RWPE2 (cell line): ENCODE data around the gene TPH1.

Experiments used
- ATAC-seq: fragments of 200-7000 bp; cut with Tn5 transposase; 3 replicates; pipeline ENCODE4 v1.9.1; 2021; ENCODE audit warnings: low read depth
- DNase-seq: peaks from one replicate; pipeline ENCODE4 v3.0.0-alpha.2; 2020; ENCODE audit warnings: low spot score
- H3K27ac ChIP-seq: fragments of 450-650 bp; 2 replicates; pipeline ENCODE4 v1.5.1; 2017; ENCODE audit warnings: mild to moderate bottlenecking; ENCODE audit not compliant: poor library complexity, severe bottlenecking
- H3K27me3 ChIP-seq: fragments of 250-450 bp; sonication (Bioruptor Pico); 2 replicates; pipeline ENCODE4 v1.5.1; 2021; ENCODE audit warnings: mild to moderate bottlenecking, moderate library complexity; ENCODE audit not compliant: insufficient read depth, poor library complexity, severe bottlenecking
- H3K36me3 ChIP-seq: fragments of 250-450 bp; sonication (Bioruptor Pico); 2 replicates; pipeline ENCODE4 v1.5.1; 2020; ENCODE audit warnings: low read depth, mild to moderate bottlenecking, moderate library complexity
- H3K4me1 ChIP-seq: fragments of 250-450 bp; sonication (Bioruptor Pico); 2 replicates; pipeline ENCODE4 v1.5.1; 2021; ENCODE audit warnings: mild to moderate bottlenecking, moderate library complexity; ENCODE audit not compliant: insufficient read depth, poor library complexity, severe bottlenecking
- H3K4me3 ChIP-seq: fragments of 250-450 bp; sonication (Bioruptor Pico); 2 replicates; pipeline ENCODE4 v1.5.1; 2021; ENCODE audit warnings: mild to moderate bottlenecking, moderate library complexity; ENCODE audit not compliant: severe bottlenecking
- H3K9me3 ChIP-seq: fragments of 250-450 bp; sonication (Bioruptor Pico); 2 replicates; pipeline ENCODE4 v1.5.1; 2021; ENCODE audit warnings: mild to moderate bottlenecking, moderate library complexity; ENCODE audit not compliant: severe bottlenecking
- CTCF ChIP-seq: fragments of 450-650 bp; IDR thresholded peaks from one replicate; pipeline ENCODE4 v1.5.1; 2017; ENCODE audit warnings: mild to moderate bottlenecking, moderate library complexity; ENCODE audit not compliant: poor library complexity, severe bottlenecking

The TPH1 gene

DNA sequence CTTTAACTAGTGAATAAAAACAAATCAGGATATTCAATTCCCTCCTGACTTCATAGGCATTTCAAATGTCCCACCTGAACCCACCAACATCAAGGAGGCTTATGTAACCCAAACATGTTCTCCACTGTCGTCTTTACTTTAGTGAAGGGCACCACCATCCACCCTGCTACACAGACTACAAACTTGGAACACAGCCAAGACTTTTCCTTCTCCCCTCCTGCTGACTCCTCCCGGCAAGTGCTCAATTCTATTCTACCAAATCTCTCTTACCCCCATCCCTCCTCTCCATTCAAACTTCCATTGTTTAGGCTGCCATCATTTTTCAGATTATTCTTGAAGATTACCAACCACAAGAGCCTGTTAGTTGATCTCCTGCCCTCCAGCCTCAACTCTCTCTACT lies 35.5 kb upstream of the TPH1 start:
- Histone ChIP-seq H3K4me1 (no peaks in the 10 kb centered on the region), H3K27me3 (no peaks in the 10 kb centered on the region), H3K36me3 (peaks cover 69% of the 10 kb centered on the region), H3K27ac (no peak overlapping the region), H3K4me3 (no peak overlapping the region), H3K9me3 (no peaks in the 10 kb centered on the region)
- ATAC-seq (no peak), DNase-seq (no peak)
- no peak for TF ChIP-seq CTCF

DNA sequence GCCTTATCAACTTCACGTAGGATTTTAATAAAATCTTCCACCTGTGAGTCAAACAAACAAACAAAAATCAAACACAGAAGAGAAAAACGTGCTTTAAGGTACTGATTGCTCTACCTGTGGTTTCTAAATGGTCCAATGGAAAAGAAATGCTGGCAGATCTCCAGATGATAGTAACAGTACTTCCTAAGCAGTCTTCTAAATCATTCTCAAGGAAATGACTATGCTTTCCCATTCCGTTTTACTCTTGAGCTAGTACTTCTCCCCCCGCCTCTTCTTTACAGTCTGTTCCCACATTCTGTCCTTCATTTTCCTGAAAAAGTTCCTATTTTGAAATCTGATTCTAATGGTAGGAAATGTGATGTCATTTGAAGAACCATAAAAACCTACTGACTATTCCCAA lies 34.4 kb upstream of the TPH1 start:
- Histone ChIP-seq H3K36me3 (peaks cover 59% of the 10 kb centered on the region), H3K27ac (no peak overlapping the region), H3K4me1 (no peaks in the 10 kb centered on the region), H3K4me3 (no peak overlapping the region), H3K9me3 (no peaks in the 10 kb centered on the region), H3K27me3 (no peaks in the 10 kb centered on the region)
- ATAC-seq = no peak
- no peak for TF ChIP-seq CTCF
- DNase-seq = no peak

DNA sequence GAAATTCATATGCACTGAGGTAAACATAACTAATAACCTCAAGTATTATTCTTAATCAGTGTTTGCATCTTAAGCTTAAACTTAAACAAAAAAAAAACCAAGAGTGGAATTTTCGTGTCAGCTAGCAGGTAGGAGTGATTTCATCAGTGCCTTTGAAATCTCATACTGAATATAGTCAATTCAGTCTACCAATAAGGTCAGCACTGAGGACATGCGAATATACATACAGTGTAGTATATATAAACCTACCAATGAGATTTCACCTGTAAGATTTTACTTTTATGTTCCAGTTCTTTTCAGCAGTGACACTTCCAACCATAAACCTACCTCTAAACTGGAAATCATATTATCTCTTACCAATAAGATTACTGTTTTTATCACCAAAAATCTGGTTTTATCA lies 32.8 kb upstream of the TPH1 start:
- Histone ChIP-seq H3K27me3 (no peaks in the 10 kb centered on the region), H3K27ac (no peak overlapping the region), H3K36me3 (peaks cover 49% of the 10 kb centered on the region), H3K4me1 (no peaks in the 10 kb centered on the region), H3K9me3 (no peaks in the 10 kb centered on the region), H3K4me3 (no peak overlapping the region)
- TF ChIP-seq CTCF = no peak
- no peak for ATAC-seq
- DNase-seq = no peak

DNA sequence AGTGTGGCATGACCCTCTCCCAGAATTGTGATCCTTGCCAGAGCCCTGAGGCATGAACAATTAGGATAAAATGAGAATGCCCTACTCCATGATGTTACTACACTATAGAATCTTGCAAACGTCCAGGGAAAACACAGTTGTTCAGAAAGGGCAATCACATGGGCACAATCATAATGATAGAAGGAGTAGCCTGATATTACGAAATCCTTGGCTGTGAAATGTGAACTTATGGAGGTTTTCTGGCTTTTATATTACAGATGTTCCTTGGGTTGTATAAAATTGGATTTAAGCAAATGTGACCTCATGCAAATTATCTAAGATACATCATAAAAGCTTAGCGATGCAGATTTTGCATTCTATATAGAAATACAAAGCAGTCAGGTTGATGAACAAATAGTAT lies 29.4 kb upstream of the TPH1 start:
- no peaks in the 10 kb centered on the region for H3K9me3 ChIP-seq
- H3K4me1 ChIP-seq = no peaks in the 10 kb centered on the region
- no peak for TF ChIP-seq CTCF
- no peak for ATAC-seq
- no peak overlapping the region for H3K27ac ChIP-seq
- H3K36me3 ChIP-seq = peaks cover 15% of the 10 kb centered on the region
- DNase-seq = no peak
- no peaks in the 10 kb centered on the region for H3K27me3 ChIP-seq
- no peak overlapping the region for H3K4me3 ChIP-seq

GRCh38 chr11:18071098-18071705 lies 25.1 kb upstream of the TPH1 start:
- ATAC-seq (no peak), DNase-seq (no peak)

More at GRCh38 chr11:18071098-18071705, 25.1 kb upstream of the TPH1 start:
- Histone ChIP-seq H3K4me3 (no peak overlapping the region), H3K4me1 (no peaks in the 10 kb centered on the region), H3K36me3 (0 out of 2 replicates have a peak, but pooled peaks cover 3% of the 10 kb centered on the region), H3K27ac (no peak overlapping the region), H3K9me3 (no peaks in the 10 kb centered on the region), H3K27me3 (no peaks in the 10 kb centered on the region)
- TF ChIP-seq CTCF = no peak
